Testis (tissue), 2 donors: ENCODE results near the gene OTUD3.

Experiments
- POLR2A ChIP-seq: fragments of 450-650 bp; IDR thresholded peaks from one replicate; pipeline ENCODE4 v1.6.1; 2017; ENCODE audit warnings: antibody characterized with exemption, mild to moderate bottlenecking, moderate library complexity
- TF ChIP-seq, protein P1 (sequence below), 3 experiments: fragments of 450-650 bp in 2 of 3; fragments of 200-600 bp in 1 of 3; sonication (generic) in 1 of 3; IDR thresholded peaks; one replicate each; pipeline ENCODE4 v1.5.1; 2016 to 2019; ENCODE audit warnings: antibody characterized with exemption in 3 of 3, mild to moderate bottlenecking in 2 of 3, moderate library complexity in 1 of 3

DNA sequence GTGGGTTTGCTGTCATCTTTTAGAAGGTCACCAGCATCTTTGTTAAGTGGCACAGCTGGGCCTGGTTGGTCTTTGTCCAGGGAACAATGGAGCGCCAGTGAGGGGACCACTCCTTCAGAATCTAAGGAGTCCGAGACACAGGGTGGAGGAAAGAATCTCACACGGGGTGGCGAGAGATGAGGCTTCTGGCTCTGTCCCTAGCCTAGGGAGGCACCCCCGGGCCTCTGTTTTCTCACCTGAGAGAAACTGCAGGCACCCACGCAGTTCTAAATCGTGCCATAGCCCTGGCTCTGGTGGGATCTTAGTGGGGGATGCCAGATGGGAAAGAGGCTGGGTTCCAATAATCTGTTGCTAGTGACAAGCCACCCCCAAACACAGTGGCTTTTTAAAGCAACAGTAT lies 52.1 kb downstream of the OTUD3 start:
- TF ChIP-seq, protein P1, sequence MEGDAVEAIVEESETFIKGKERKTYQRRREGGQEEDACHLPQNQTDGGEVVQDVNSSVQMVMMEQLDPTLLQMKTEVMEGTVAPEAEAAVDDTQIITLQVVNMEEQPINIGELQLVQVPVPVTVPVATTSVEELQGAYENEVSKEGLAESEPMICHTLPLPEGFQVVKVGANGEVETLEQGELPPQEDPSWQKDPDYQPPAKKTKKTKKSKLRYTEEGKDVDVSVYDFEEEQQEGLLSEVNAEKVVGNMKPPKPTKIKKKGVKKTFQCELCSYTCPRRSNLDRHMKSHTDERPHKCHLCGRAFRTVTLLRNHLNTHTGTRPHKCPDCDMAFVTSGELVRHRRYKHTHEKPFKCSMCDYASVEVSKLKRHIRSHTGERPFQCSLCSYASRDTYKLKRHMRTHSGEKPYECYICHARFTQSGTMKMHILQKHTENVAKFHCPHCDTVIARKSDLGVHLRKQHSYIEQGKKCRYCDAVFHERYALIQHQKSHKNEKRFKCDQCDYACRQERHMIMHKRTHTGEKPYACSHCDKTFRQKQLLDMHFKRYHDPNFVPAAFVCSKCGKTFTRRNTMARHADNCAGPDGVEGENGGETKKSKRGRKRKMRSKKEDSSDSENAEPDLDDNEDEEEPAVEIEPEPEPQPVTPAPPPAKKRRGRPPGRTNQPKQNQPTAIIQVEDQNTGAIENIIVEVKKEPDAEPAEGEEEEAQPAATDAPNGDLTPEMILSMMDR (IDR thresholded peaks at IDR 0.05): no peak
- no peak for TF ChIP-seq POLR2A
